H1 (cell line): ENCODE data around the gene SLC37A3. TPM values are rescaled to one million over a fixed set of nuclear protein-coding genes. Genes with fewer than 3 reads are reported as not detected.
A peak's percentile ranks its signal among the peaks of the same experiment; 100 is the strongest.

ENCODE experiments used
- CTCF ChIA-PET: fragments of 300-600 bp; sonication (Branson Sonifier 250); formaldehyde crosslinking; loops from one replicate; lab custom pipeline; 2021; ENCODE audit not compliant: partially characterized antibody; lab: Charles Lee
- POLR2A ChIA-PET: fragments of 300-600 bp; sonication (Branson Sonifier 250); formaldehyde crosslinking; loops from one replicate; lab custom pipeline; 2021; ENCODE audit warnings: inconsistent platforms; ENCODE audit not compliant: partially characterized antibody; lab: Charles Lee
- DNase-seq, 2 experiments: peaks; one replicate each; pipeline versions ENCODE4 v3.0.0 to v3.0.0-alpha.2; 2010 to 2022; ENCODE audit warnings: low spot score in 2 of 2, low read depth in 1 of 2, mixed read lengths in 1 of 2
- FAIRE-seq: peaks from 2 replicates; lab custom pipeline; 2011; peaks lifted over from hg19 to GRCh38; lab: Jason Lieb, UNC
- H2AFZ ChIP-seq: 2 replicates; pipeline ENCODE4 v1.8.1; 2012; ENCODE audit warnings: low read length, inconsistent platforms
- H2AK5ac ChIP-seq: 2 replicates; pipeline ENCODE4 v1.6.1; 2013; ENCODE audit warnings: low read depth, low read length
- H2BK120ac ChIP-seq: replicated peaks from 2 replicates; pipeline ENCODE3; 2013; ENCODE audit warnings: low read depth, low read length, inconsistent platforms
- H2BK12ac ChIP-seq: 2 replicates; pipeline ENCODE4 v1.6.1; 2013; ENCODE audit warnings: low read depth, low read length
- H2BK15ac ChIP-seq: 2 replicates; pipeline ENCODE4 v1.6.1; 2013; ENCODE audit warnings: low read length
- H2BK20ac ChIP-seq: 2 replicates; pipeline ENCODE4 v1.6.1; 2013; ENCODE audit warnings: low read length
- H2BK5ac ChIP-seq: 2 replicates; pipeline ENCODE4 v1.6.1; 2013; ENCODE audit warnings: low read depth, low read length
- H3K14ac ChIP-seq: 2 replicates; pipeline ENCODE4 v1.6.1; 2013; ENCODE audit warnings: inconsistent platforms; ENCODE audit not compliant: insufficient read length
- H3K18ac ChIP-seq: 2 replicates; pipeline ENCODE4 v1.6.1; 2013; ENCODE audit warnings: low read length; ENCODE audit errors: extremely low read depth
- H3K23ac ChIP-seq: 2 replicates; pipeline ENCODE4 v1.6.1; 2013; ENCODE audit warnings: inconsistent platforms; ENCODE audit not compliant: insufficient read length
- H3K23me2 ChIP-seq: 2 replicates; pipeline ENCODE4 v1.6.1; 2013; ENCODE audit warnings: low read depth, low read length
- H3K27ac ChIP-seq: 2 replicates; pipeline ENCODE4 v1.6.1; 2011; ENCODE audit warnings: low read depth, low read length, inconsistent platforms
- H3K27me3 ChIP-seq, 4 experiments: replicated peaks in 1 of 4; 1 replicate in 1 of 4; 2 replicates in 3 of 4; pipeline versions ENCODE4 v1.6.1 to v1.8.1; 2011 to 2013; ENCODE audit warnings: low read length in 3 of 4, mild to moderate bottlenecking in 3 of 4, inconsistent platforms in 2 of 4, mixed read lengths in 2 of 4, moderate library complexity in 1 of 4; ENCODE audit not compliant: control insufficient read depth in 3 of 4, insufficient read depth in 3 of 4; ENCODE audit errors: extremely low read depth in 1 of 4
- H3K36me3 ChIP-seq, 4 experiments: 2 replicates each; pipeline versions ENCODE4 v1.6.1 to v1.8.1; 2011 to 2013; ENCODE audit warnings: mild to moderate bottlenecking in 4 of 4, low read length in 3 of 4, moderate library complexity in 2 of 4, control low read depth in 1 of 4, inconsistent platforms in 1 of 4; ENCODE audit not compliant: insufficient read depth in 4 of 4, control insufficient read depth in 2 of 4
- H3K4ac ChIP-seq: replicated peaks from 2 replicates; pipeline ENCODE3; 2013; ENCODE audit warnings: low read length, low read depth, mixed read lengths, inconsistent platforms; ENCODE audit not compliant: insufficient read length
- H3K4me1 ChIP-seq, 4 experiments: replicated peaks in 1 of 4; 1 replicate in 1 of 4; 2 replicates in 3 of 4; pipeline versions ENCODE4 v1.6.1 to v1.8.1; 2011 to 2013; ENCODE audit warnings: low read length in 3 of 4, inconsistent platforms in 2 of 4, mixed read lengths in 1 of 4; ENCODE audit not compliant: insufficient read depth in 4 of 4, control insufficient read depth in 3 of 4
- H3K4me2 ChIP-seq, 2 experiments: 2 replicates each; pipeline versions ENCODE4 v1.6.1 to v1.8.1; 2011 to 2013; ENCODE audit warnings: low read depth in 2 of 2, low read length in 2 of 2, control low read depth in 1 of 2, inconsistent platforms in 1 of 2, mild to moderate bottlenecking in 1 of 2; ENCODE audit not compliant: insufficient read depth in 1 of 2
- H3K4me3 ChIP-seq, 4 experiments: fragments of 200-600, 300-600 bp in 1 of 4; sonication (generic), shearing (Covaris generic), sonication (Bioruptor Twin) in 1 of 4; 2 replicates each; pipeline versions ENCODE4 v1.5.1 to v1.8.1; 2011 to 2016; ENCODE audit warnings: low read length in 4 of 4, low read depth in 3 of 4, control low read depth in 2 of 4, inconsistent platforms in 2 of 4, mild to moderate bottlenecking in 2 of 4, mixed read lengths in 1 of 4, moderate library complexity in 1 of 4; ENCODE audit not compliant: insufficient read depth in 2 of 4; ENCODE audit errors: extremely low read depth in 1 of 4
- H3K56ac ChIP-seq: replicated peaks from 2 replicates; pipeline ENCODE3; 2013; ENCODE audit warnings: low read depth, mild to moderate bottlenecking, mixed read lengths, low read length, inconsistent platforms; ENCODE audit not compliant: insufficient read length
- H3K79me1 ChIP-seq: 2 replicates; pipeline ENCODE4 v1.6.1; 2013; ENCODE audit warnings: low read depth, low read length, control low read depth
- H3K79me2 ChIP-seq, 2 experiments: 2 replicates each; pipeline versions ENCODE4 v1.6.1 to v1.8.1; 2012 to 2013; ENCODE audit warnings: low read length in 2 of 2, mild to moderate bottlenecking in 2 of 2, inconsistent platforms in 1 of 2; ENCODE audit not compliant: insufficient read depth in 2 of 2, control insufficient read depth in 1 of 2
- H3K9ac ChIP-seq, 4 experiments: replicated peaks in 1 of 4; 1 replicate in 1 of 4; 2 replicates in 3 of 4; pipeline versions ENCODE4 v1.6.1 to v1.8.1; 2011 to 2013; ENCODE audit warnings: low read depth in 3 of 4, low read length in 3 of 4, control low read depth in 2 of 4, mild to moderate bottlenecking in 2 of 4, moderate library complexity in 2 of 4, inconsistent platforms in 1 of 4; ENCODE audit errors: extremely low read depth in 1 of 4
- H3K9me3 ChIP-seq, 2 experiments: 2 replicates each; pipeline versions ENCODE4 v1.6.1 to v1.8.1; 2012 to 2013; ENCODE audit warnings: mild to moderate bottlenecking in 2 of 2, moderate library complexity in 2 of 2, control low read depth in 1 of 2, inconsistent platforms in 1 of 2, low read depth in 1 of 2, low read length in 1 of 2, mixed read lengths in 1 of 2; ENCODE audit not compliant: insufficient read depth in 2 of 2
- H4K20me1 ChIP-seq, 2 experiments: replicated peaks in 1 of 2; 2 replicates each; pipeline versions ENCODE3 to v1.8.1; 2011 to 2013; ENCODE audit warnings: inconsistent platforms in 2 of 2, low read length in 2 of 2, mild to moderate bottlenecking in 1 of 2; ENCODE audit not compliant: insufficient read depth in 2 of 2, control insufficient read depth in 1 of 2
- H4K5ac ChIP-seq: 2 replicates; pipeline ENCODE4 v1.6.1; 2013; ENCODE audit warnings: low read length, low read depth, mixed read lengths, inconsistent platforms; ENCODE audit not compliant: insufficient read length
- H4K8ac ChIP-seq: 2 replicates; pipeline ENCODE4 v1.8.0; 2013; ENCODE audit warnings: mild to moderate bottlenecking, moderate library complexity, low read length, inconsistent platforms; ENCODE audit not compliant: insufficient read depth; ENCODE audit errors: extremely low read depth
- H4K91ac ChIP-seq: replicated peaks from 2 replicates; pipeline ENCODE3; 2013; ENCODE audit warnings: low read length, mixed read lengths, inconsistent platforms; ENCODE audit not compliant: insufficient read length
- CHD1 ChIP-seq: IDR thresholded peaks from 2 replicates; pipeline ENCODE4 v1.6.1; 2012; ENCODE audit warnings: low read depth, low read length, improper control_type of control experiment
- CTBP2 ChIP-seq: IDR thresholded peaks from 2 replicates; pipeline ENCODE4 v1.7.0; 2011; ENCODE audit warnings: borderline replicate concordance, mild to moderate bottlenecking, moderate library complexity, mixed read lengths, low read length; ENCODE audit not compliant: insufficient read depth, insufficient read length
- HDAC6 ChIP-seq: IDR thresholded peaks from one replicate; pipeline ENCODE4 v1.7.1; 2012; ENCODE audit warnings: low read depth, mild to moderate bottlenecking, inconsistent platforms, low read length, moderate library complexity
- JUN ChIP-seq: IDR thresholded peaks from 2 replicates; pipeline ENCODE4 v1.6.1; 2011; ENCODE audit warnings: low read depth, mild to moderate bottlenecking, improper control_type of control experiment, low read length
- NRF1 ChIP-seq: IDR thresholded peaks from 2 replicates; pipeline ENCODE4 v1.6.1; 2011; ENCODE audit warnings: mild to moderate bottlenecking, low read depth, low read length, improper control_type of control experiment
- POLR2AphosphoS5 ChIP-seq: IDR thresholded peaks from 2 replicates; pipeline ENCODE4 v1.6.1; 2011; ENCODE audit warnings: low read depth, low read length
- SP1 ChIP-seq: IDR thresholded peaks from 2 replicates; pipeline ENCODE4 v1.6.1; 2011; ENCODE audit warnings: low read depth, low read length
- SP2 ChIP-seq: IDR thresholded peaks from 2 replicates; pipeline ENCODE4 v1.6.1; 2012; ENCODE audit warnings: mild to moderate bottlenecking, low read length, inconsistent platforms
- TCF12 ChIP-seq: IDR thresholded peaks from 2 replicates; pipeline ENCODE4 v1.6.1; 2011; ENCODE audit warnings: low read depth, mild to moderate bottlenecking, low read length
- WGBS, 2 experiments: shearing (Covaris generic) in 1 of 2; methylation state at CpG; one replicate each; pipeline versions ENCODE4 v1.1.6 to v1.1.7; 2013 to 2015; ENCODE audit warnings: low lambda C conversion rate in 2 of 2, mixed read lengths in 2 of 2, inconsistent platforms in 1 of 2, low coverage in 1 of 2, missing lambda C conversion rate in 1 of 2; ENCODE audit not compliant: insufficient replicate concordance in 2 of 2, insufficient coverage in 1 of 2, insufficient read length in 1 of 2; ENCODE audit errors: extremely low coverage in 1 of 2, missing lambda C conversion rate in 1 of 2; 5-methylcytosine and 5-hydroxymethylcytosine counted together
- polyA plus RNA-seq, 7 experiments: library from polyadenylated mRNA; depleted of rRNA in 3 of 7; stranded (reverse) in 5 of 7; unstranded in 2 of 7; fragments of >200 nt in 5 of 7; fragments of 200-250 nt in 2 of 7; gene quantifications; 1 replicate in 5 of 7; 2 replicates in 1 of 7; 4 replicates in 1 of 7; pipeline versions ENCODE4 v1.2.1 to v1.2.3, GENCODE V29; 2011 to 2013; ENCODE audit warnings: missing spikeins in 2 of 7, mixed read lengths in 2 of 7
- total RNA-seq: library from RNA; stranded (reverse); fragmentation: NEBNext Ultra II Directional; extraction: Animal tissue kit (Norgen Biotek cat#: 25700); gene quantifications from 2 replicates; pipeline ENCODE4 v1.2.1, GENCODE V29; 2021
- TF ChIP-seq, protein P1 (sequence below): IDR thresholded peaks from 2 replicates; pipeline ENCODE4 v1.6.1; 2012; ENCODE audit warnings: low read length, inconsistent platforms

The SLC37A3 gene
- total and polyA plus RNA-seq, 2 of the 8 experiments (the other 6 are each of a cell fraction or from before 2014, with no cell fraction given) = 58.2 to 71.0 TPM

DNA sequence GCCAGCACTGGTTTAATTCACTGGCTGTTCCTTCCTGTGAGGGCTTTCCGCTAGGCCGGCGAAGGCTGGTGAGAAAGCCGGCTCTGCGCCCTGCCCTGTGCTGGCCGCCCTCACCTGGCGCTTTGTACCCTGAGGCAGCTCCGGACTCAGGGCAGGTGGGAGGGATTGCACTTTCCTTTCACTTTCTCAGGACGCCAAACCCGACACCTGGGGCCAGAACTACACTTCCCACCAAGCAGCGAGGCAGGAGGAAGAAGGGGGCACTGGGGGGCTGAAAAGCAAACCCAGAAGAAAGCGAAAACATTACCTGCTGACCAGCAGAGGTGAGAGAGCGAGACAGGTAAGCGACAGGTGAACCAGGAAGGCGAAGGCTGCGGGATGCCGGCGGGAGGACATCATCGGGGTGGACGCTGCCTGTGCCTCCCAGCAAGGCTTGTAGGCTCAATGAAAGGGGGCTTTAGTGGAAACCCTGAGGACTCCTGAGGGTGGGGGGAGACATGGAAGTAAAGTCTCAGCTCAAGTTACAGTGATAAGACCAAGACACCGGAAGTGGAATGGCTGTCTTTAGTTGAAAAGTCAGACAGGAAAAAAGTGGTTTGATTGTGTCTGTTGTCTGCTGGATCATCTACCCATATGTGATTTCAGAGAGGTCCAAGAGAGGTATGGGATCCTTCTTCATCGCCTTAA, 5.7 kb upstream of the SLC37A3 start, which contains the start of gene RAB19:
RAB19 (plus strand) TSS at position 181 of the 687 bp plus-strand sequence. CDS start 3,589 bp downstream, outside the sequence.
- Histone ChIP-seq H3K4me3 (peak within 1 kb of the TSS; percentile 62 to 72 (median 68)), H4K5ac (peak within 1 kb of the TSS; percentile 67), H3K9me3 (no peaks in the 10 kb centered on the region), H2AK5ac (no peak within 1 kb of the TSS), H2BK15ac (peak within 1 kb of the TSS; percentile 48; the same call in 1 of the 2 replicates), H3K27ac (peak within 1 kb of the TSS; percentile 5; the same call in 1 of the 2 replicates), H3K9ac (peak within 1 kb of the TSS in 3 of 4 experiments; percentile 58 to 76 (median 61); a peak in 6 of 7 replicates), H2BK5ac (peak within 1 kb of the TSS; percentile 54), H4K20me1 (no peaks in the 10 kb centered on the region), H3K4me2 (peak within 1 kb of the TSS; percentile 73 to 78), H3K79me1 (no peaks in the 10 kb centered on the region), H3K4me1 (peaks cover 0 to 13% (median 2%) of the 10 kb centered on the region in 4 experiments; a peak in 4 of 7 replicates), H2AFZ (peak within 1 kb of the TSS; percentile 88), H2BK120ac (no peak within 1 kb of the TSS), H3K18ac (peak within 1 kb of the TSS; percentile 72), H3K4ac (no peak within 1 kb of the TSS), H3K27me3 (no peaks in the 10 kb centered on the region), H3K23ac (no peak within 1 kb of the TSS), H2BK20ac (0 out of 2 replicates have a peak within 1 kb of the TSS, but pooled peaks have one; percentile 15), H4K8ac (peak within 1 kb of the TSS; percentile 77; the same call in 1 of the 2 replicates), H3K56ac (no peak within 1 kb of the TSS), H3K14ac (no peak within 1 kb of the TSS), H3K36me3 (peaks cover 0 to 5% (median 1%) of the 10 kb centered on the region in 4 experiments; a peak in 2 of 8 replicates), H2BK12ac (peak within 1 kb of the TSS; percentile 52), H3K79me2 (no peaks in the 10 kb centered on the region), H4K91ac (no peak within 1 kb of the TSS), H3K23me2 (no peaks in the 10 kb centered on the region)
- POLR2A ChIA-PET = interaction anchor here (1.0 to 2.1 kb wide), 4 partner anchors 14 to 226 kb away, joined by 3 to 10 read pairs (median 4); no protein-coding TSS in a partner anchor
- FAIRE-seq (no peak), DNase-seq (peak; percentile 64 to 78)
- CTCF ChIA-PET = interaction anchor here (1.0 to 1.9 kb wide), 3 partner anchors 23 to 40 kb away, joined by 4 to 7 read pairs (median 4); no protein-coding TSS in a partner anchor
- 8% methylated on average over 22 of the region's 22 CpGs; no CpG with 5 or more reads in 1 of the 2 experiments for WGBS, 2 experiments
- TF ChIP-seq POLR2AphosphoS5 (peak; percentile 67; the same call in 1 of the 2 replicates), SP2 (no peak), CTBP2 (no peak), HDAC6 (no peak), CHD1 (no peak), TCF12 (peak; percentile 59; the same call in 1 of the 2 replicates), SP1 (no peak), NRF1 (no peak), JUN (no peak)
- TF ChIP-seq, protein P1, sequence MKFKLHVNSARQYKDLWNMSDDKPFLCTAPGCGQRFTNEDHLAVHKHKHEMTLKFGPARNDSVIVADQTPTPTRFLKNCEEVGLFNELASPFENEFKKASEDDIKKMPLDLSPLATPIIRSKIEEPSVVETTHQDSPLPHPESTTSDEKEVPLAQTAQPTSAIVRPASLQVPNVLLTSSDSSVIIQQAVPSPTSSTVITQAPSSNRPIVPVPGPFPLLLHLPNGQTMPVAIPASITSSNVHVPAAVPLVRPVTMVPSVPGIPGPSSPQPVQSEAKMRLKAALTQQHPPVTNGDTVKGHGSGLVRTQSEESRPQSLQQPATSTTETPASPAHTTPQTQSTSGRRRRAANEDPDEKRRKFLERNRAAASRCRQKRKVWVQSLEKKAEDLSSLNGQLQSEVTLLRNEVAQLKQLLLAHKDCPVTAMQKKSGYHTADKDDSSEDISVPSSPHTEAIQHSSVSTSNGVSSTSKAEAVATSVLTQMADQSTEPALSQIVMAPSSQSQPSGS = no peak
